GM21381 (cell line): Measurements from ENCODE around the gene GPR27.

Experiments used
- ATAC-seq: cut with Tn5 transposase; IDR thresholded peaks from one replicate; pipeline ENCODE4 v1.9.1; 2021; ENCODE audit warnings: mild to moderate bottlenecking, moderate library complexity; ENCODE audit not compliant: unreplicated experiment

GPR27 gene, protein sequence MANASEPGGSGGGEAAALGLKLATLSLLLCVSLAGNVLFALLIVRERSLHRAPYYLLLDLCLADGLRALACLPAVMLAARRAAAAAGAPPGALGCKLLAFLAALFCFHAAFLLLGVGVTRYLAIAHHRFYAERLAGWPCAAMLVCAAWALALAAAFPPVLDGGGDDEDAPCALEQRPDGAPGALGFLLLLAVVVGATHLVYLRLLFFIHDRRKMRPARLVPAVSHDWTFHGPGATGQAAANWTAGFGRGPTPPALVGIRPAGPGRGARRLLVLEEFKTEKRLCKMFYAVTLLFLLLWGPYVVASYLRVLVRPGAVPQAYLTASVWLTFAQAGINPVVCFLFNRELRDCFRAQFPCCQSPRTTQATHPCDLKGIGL

DNA sequence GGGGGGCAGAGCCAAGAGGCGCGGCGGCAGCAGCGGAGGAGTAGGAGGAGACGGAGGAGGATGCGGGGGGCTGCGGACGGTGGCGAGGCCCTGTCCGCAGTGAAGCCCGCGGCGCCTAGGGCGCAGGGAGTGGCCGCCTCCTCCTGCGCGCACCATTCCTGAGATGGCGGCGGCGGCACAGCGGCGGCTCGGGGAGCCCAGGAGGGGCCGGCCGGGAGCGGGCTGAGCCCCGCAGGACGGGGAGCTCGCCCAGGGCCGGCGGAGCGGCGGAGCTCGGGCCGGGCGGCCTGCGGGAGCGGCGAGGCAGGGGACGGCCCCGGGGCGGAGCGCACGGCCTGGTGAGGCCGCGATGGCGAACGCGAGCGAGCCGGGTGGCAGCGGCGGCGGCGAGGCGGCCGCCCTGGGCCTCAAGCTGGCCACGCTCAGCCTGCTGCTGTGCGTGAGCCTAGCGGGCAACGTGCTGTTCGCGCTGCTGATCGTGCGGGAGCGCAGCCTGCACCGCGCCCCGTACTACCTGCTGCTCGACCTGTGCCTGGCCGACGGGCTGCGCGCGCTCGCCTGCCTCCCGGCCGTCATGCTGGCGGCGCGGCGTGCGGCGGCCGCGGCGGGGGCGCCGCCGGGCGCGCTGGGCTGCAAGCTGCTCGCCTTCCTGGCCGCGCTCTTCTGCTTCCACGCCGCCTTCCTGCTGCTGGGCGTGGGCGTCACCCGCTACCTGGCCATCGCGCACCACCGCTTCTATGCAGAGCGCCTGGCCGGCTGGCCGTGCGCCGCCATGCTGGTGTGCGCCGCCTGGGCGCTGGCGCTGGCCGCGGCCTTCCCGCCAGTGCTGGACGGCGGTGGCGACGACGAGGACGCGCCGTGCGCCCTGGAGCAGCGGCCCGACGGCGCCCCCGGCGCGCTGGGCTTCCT lies at the start of gene GPR27:
Gene GPR27 (plus strand): TSS at position 155 of the 909 bp plus-strand sequence. CDS start 195 bp downstream, at position 350.
- no peak for ATAC-seq

DNA sequence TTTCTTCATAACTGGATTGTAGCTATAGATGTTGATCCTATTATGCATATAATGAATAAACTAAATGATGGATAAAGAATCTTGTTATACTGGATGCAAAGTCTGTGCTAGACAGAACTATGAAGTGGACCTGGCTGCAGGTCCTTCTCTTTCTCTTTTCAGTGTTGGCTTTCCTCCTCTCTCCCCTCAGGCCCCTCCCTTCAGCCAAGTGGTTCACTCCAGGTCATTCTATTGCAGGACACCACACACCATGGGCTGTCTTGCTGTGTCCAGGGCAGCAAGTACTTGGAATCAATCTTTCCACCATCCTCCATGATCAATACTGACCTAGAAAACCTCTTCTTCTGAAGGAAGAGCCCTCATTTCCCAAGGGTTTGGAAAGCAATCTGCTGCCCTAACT lies 48.7 kb upstream of the GPR27 start:
- no peak for ATAC-seq

DNA sequence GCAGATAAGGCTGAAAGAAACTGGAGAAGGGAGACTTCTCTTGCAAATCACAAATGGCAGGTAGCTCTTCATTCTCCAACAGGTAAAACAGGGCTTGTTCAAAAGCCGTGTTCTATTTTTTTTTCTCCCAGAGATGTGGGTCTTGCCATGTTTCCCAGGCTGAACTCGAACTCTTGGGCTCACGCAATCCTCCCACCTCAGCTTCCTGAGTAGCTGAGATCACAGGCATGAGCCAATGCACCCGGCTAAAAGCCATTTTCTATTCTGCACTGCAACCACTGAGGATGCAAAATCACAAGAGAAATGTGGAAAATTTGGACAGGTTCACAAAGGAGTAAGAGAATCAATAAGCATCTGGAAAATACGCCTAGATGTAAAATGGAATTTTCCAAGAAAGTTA lies 48.0 kb upstream of the GPR27 start:
- ATAC-seq = no peak

DNA sequence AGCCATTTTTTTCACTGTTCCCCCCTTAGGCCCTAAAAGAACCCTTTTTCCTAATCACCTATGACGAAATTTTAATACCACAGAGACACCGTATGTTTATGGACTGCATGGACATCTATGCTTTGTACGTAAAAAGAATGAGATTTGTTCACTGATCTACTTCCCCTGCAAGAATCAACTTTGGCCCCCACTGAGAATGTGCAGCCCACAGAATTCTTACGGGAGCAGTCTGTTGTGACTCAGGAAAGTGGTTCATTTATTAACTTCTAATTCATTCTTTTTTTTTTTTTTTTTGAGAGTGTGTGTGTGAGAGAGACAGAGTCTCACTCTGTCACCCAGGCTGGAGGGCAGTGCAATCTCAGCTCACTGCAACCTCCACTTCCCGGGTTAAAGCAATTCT lies 46.1 kb upstream of the GPR27 start:
- ATAC-seq = no peak

DNA sequence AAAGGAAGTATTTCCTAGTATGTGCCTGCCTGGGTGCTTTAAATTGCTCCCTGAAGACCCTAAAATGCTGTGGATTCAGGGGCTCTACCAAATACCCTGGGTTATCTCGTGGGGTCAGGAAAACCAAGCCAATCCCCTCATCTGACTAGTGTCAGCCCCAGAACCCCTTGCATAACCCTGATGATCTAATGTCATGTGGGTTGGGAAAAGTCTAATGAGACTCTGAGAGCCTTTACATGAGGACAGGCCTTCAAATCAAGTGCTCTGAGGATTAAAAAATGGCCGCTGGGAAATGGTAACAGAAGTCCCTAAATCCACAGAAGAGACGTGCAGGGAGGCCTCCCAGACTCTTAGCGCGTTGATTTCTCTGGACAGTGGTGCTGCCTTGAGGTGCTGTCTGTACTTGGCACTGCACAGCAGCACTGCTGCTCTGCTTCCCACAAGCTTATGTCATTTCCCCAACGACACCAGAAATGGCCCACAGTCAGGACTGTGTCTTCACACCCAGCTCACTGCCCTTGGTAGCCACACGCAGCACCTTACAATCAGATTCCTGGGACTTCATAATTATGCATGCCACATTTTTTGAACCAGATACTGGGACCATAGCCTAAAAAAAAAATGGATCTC lies 45.1 kb upstream of the GPR27 start:
- ATAC-seq = no peak

DNA sequence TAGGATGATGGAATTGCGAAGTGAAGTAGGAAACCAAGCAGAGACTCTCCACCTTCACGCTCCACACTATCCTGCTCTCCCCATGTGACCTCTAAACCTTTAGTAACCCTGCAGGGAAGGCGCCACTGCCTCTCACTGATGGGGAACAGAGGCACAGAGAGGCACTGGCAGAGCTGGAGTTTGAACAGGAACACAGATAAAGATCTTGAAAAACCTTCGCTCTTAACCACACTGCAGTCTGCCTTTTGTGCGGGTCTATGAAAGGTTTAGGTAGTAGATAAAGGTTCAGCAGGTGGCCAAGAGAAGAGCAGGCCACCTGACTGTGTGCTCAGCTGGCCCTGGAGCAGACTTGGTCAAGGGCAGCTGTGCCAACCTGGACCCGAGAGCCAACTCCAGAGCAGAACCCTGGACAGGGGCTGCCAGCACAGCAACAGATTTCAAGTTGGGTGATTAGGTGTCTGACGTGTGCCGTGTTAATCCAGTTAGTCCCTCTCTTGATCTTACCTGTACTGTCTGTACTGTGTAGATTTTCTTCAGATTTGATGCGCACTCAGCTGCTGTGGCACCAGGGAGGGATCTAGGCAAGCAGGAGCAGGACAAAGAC lies 43.6 kb upstream of the GPR27 start:
- no peak for ATAC-seq

DNA sequence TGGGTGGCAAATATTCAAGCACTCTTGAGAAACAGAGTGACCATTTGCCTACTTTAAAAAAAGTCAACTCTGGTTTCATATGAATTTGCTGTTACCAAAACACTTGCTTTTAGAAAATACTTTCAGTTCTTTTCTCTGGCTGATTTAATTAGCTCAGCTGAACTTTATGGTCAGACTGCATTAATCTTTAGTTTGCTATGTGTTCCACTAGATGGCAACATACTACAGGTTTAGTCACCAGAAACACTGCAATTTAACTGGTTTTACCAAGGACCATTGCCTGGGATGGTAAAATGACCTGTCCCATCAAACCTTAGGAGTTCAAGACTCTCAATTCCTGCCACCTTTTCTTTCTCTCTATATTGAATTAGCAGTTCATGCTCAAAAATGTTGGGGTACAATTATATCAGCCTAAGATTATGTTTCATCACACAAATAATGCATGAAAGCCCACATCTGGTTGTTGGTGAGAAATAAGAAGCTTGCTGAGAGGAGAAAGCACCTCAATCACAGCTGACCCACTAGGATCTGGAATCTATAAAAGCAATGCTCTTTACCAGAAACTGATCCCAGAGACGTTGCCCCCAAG lies 42.7 kb upstream of the GPR27 start:
- ATAC-seq = peak; percentile 77

DNA sequence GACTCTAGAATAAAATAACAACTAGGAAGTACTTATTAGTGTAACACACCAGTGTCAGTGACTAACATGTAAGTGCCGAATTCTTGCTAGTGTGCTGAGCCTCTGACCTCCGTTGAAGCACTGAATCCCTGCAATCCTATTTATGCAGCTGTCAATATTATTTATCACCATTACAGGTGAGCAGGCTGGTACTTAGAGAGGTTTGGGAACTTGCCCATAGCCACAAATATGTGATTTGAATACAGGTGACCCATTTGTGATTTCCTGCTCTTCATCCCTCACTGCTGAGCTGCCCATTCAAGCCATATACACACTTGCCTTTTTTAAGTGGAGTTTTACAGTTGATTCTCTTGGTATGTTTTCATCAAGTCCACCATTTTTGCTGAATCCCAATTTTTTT lies 40.6 kb upstream of the GPR27 start:
- no peak for ATAC-seq

DNA sequence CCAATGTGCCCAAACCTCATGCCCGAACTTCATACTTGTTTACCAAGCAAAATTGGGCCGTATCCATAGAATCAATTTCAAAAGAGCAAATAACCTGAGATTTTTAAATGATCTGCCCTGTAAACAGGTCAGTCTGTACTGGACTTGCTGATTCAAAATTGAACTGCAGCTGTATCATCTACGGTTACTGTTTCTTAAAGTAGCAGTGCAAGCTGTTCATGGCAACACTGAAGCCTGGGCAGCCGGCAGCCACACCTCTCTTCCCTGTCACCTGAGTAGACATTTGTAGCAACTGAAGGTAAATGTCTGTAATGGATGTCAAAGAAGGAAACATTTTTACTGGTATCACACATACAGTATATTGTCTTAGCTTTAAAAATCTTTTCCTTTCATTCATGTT lies 39.1 kb upstream of the GPR27 start:
- ATAC-seq = no peak

DNA sequence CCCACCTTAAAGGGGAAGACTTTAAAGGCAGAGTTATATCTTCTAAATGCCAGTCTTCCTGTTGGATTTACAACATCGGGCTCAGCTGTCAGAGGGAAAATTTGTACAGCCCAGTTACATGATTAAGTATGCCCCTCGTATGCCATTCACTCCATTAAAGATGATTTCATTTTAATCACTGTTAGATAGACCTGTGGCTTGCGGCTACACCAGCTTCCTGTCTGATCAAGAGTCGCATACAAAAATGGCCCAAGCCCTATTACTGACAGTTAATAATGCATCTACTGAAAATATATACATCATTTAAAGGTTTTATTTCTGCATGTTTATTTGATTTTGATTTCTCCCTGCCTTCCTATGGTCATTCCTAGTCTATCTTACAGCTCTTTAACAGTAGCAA lies 35.6 kb upstream of the GPR27 start:
- ATAC-seq = no peak

DNA sequence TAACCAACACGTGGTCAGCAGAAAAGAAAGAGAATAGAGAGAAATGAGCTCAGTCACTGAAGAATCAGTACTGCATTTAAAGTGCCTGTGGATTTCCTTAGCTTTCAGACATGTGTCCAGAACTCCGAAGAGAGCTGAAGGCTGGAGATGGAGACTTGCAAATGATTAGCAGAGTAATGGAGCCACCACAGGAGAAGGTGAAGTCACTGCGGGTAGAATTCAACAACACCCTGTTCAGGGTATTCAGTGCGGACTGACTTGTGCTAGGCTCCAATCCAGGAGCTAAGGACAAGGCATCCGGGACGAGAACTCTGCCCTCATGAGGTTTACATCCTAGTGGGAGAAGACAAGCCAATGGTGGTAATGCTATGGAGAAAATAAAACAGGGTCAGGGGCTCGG lies 32.7 kb upstream of the GPR27 start:
- ATAC-seq = no peak

DNA sequence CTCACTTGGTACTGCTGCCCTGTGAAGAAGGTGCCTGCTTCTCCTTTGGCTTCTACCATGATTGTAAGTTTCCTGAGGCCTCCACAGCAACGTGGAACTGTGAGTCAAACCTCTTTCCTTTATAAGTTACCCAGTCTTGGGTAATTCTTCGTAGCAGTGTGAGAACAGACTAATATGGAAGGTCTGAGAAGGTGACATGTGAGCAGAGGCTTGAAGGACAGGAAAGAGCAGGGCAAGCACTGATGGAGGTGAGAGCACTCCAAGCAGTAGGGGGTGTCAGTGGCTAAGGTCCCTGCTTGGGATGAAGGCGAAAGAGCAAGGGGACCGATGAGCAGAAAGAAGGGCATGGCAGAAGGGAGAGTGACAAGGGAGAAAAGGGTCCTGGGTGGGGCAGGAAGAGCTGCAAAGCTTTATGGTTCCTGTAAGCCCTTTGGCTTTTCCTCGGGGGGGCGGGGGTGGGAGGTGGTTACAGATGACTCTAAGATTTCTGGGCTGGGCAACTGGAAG lies 32.0 kb upstream of the GPR27 start:
- ATAC-seq = no peak

DNA sequence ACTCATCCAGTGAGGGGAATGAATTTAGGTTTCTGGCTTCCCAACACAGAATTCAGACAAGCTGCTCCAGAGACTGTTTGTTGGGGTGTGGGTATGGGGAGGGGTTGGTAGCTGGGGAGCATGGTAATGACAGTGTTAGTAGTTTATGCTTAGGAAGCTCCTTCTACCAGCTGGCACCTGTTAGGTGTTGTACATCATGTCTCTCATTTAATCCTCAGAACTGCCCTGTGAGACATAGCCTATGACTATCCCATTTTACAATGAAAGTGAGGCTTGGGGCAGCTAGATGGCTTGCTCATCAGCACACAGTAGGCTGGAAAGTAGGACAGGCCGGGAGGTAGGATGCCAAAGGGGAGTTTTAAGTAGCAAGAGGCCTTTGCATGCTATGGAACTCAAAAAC lies 31.0 kb upstream of the GPR27 start:
- no peak for ATAC-seq

DNA sequence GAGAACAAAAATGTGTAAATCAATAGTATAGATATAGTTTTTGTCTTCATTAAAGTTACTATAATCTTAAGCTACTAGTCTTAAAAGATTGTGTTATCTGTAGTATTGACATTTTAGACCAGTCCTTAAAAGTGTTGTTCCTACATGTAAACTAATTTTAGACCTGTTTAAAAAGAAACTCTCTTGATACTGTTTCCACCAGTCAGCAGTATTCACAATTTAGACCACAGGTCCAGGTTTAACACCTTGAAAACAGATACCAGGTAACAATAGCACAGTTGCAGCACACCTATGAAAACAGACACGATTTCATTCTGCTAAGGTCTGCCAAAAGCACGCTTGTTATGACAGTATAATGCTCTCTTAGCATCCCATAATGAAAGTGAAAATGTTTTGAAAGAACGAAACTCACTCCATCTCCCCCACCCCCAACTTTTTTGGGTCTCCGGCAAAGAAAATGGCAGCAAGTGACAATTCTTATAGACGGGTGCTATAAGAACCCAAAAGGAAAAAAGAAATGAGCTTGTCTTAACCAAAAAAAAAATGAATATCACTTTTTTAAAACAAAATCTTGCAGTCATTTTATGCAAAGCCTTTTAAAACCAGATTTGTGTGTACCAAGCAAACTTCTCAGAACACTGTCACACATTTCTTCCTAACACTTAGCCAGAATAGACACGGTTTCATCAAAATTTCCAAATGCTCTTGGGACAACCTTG lies 30.0 kb upstream of the GPR27 start:
- ATAC-seq = no peak

DNA sequence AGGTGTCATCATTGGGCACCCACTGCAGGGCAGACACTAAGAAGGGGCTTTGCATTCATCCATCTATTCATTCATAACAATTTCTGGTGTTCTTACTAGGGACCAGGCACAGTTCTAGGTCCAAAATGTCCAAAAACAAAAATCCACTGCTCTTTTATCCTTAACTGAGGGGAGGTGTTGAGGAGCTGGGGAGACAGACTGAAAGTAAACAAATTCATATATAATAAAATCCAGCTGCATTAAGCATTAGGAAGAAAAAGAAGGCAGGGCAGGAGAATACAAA lies 29.5 kb upstream of the GPR27 start:
- no peak for ATAC-seq

DNA sequence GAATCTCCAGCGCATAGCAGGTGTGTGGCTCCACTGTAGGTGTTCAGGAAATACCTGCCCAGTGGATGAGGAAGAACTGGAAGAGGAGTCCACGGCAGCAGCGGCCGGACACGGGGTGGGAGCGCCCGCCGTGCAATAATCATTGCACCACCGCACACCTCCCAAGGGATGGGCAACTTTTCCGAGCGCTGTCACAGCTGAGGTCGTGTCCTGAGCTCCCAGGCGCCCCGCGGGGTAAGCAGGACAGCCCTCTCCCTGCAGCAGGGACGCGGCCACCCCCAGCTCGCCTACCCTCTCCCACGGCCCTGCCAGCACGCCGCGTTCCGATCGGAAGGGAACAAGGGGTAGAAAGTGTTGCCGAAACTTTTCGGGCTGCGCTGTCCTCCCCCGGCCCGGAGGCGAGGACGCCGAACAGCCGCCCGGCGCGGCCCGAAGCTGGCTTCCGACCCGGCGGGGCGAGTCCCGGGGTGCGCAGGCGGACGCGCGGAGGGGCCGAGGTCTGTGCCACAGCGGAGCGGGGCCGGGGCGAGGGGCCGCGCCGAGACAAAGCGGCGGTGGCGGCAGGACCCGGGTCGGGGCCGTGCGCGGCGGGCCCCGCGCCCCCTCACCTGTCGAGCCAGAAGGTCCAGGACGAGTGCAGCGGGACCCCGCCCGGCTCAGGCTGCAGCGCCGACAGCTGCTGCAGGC lies 28.9 kb upstream of the GPR27 start:
- ATAC-seq = peak; percentile 47

DNA sequence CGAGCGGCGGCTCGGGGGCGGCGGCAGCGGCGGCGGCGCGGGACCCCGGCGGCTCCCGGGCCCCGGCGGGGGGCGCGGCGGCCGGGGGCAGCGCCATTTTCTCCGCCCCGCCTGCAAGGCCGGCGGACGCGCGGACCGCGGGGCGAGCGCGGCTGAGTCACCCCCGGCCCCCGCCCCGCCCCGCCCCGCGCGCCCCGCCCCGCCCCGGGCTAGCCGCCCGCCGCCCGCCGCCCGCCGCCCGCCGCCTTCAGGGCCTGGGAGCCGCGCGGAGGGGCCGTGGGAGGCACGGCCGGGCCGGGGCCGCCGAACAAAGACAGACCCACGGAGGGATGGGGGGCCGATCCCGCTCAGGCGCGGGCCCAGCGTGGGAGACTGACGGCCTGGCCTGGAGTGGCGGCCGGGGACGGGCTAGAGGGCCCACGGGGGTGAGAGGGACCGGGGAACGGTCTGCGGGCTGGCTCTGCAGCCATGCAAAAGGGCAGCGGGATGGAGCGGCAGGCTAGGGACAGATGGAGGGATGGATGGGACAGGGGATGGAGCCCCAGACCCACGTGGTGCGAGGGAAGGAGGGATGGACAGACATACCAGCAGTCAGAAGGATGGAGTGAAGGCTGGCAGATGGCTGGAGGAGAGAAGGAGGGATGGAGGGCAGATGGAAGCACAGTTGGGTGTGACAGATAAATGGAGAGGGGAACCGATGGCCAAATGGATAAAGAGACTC lies 28.2 kb upstream of the GPR27 start, which contains the start of gene EIF4E3:
Gene EIF4E3 (minus strand): TSS at position 132 of the 721 bp plus-strand sequence. CDS start 35 bp downstream, at position 97.
- peak; percentile 47 for ATAC-seq

DNA sequence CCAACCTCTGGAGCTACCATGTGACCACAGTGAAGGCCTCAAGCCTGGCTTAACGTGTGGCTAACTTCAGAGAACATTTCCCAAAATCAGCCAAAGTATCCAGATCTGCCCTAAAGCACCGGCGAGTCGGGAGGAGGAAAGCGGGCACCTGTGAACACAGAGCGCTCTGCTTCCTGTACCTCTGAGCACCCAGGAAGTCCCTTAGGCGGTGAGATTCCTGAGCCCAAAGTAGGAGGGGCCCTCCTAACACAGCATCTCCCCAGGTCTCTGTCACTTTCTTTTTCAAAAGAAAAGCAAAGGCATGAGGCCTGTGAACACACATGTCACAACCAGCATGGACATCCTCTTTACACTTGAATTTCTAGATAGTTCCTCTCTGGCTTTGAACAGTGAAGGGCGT lies 27.5 kb upstream of the GPR27 start:
- no peak for ATAC-seq
